Measurements from ENCODE around the gene MESD.

- TF ChIP-seq CTCF (IDR thresholded peaks at IDR 0.05) (no peak), POLR2A (IDR thresholded peaks at IDR 0.05) (no peak)
Observed at GRCh38 chr15:80999623-81000036, 10.0 kb upstream of the MESD start.
